COR-L47 (cell line): ENCODE data around the gene PIK3R1.

ENCODE experiments used
- DNase-seq: peaks from one replicate; lab custom pipeline; 2025; lab: John Stamatoyannopoulos, UW

PIK3R1 gene

DNA sequence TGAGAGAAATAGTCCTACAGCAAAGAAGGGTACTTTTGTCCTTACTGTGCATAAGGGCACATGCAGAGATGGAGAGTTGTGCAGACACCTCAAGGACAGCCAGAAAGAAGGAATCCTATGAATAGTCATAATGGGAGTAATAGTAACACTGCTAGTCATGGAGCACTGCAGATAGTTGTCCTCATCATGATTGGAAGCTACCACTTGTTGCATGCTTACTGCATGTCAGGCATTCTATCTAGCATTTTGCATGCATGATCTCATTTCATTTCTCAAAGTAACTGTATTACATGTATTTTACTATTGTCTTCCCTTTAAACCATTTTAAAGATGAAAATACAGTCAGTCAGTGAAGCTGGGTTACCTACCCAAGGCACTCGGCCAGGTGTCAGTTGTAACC is 81.3 kb downstream of the PIK3R1 start:
- no peak for DNase-seq

DNA sequence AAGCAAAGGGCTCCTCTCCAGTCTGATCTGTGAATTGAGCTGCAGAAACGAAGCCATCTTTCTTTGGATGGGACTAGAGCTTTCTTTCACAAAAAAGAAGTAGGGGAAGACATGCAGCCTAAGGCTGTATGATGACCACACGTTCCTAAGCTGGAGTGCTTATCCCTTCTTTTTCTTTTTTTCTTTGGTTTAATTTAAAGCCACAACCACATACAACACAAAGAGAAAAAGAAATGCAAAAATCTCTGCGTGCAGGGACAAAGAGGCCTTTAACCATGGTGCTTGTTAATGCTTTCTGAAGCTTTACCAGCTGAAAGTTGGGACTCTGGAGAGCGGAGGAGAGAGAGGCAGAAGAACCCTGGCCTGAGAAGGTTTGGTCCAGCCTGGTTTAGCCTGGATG is 82.1 kb downstream of the PIK3R1 start:
- no peak for DNase-seq

DNA sequence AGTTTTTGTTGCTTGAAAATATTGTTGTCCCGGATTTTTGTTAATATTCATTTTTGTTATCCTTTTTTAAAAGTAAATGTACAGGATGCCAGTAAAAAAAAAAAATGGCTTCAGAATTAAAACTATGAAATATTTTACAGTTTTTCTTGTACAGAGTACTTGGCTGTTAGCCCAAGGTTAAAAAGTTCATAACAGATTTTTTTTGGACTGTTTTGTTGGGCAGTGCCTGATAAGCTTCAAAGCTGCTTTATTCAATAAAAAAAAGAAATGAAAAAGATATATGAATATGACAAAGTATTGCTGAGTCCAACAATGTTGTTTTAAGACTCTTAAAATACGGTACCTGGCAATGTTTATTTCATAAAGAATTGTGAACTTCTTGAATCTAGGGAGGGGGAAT is 82.9 kb downstream of the PIK3R1 start:
- DNase-seq = no peak

DNA sequence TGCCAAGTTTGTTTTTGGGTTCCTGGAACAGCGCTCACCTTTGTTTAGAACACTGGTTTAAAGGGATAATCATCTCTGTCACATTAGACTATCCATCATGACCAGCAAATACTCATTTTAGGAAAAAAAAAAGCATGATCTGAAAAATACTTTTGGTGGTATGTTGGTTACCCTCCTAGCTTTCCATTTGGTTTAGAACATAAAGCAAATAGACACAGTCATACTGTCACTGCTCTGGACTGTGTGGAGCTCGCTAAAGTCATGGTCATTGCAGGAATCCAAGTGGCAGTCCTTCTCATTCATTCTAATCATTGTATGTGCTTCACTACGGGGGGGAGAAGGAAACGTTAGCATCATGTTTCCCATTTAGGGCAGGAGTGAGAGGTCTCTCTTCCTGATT is 83.5 kb downstream of the PIK3R1 start:
- no peak for DNase-seq

DNA sequence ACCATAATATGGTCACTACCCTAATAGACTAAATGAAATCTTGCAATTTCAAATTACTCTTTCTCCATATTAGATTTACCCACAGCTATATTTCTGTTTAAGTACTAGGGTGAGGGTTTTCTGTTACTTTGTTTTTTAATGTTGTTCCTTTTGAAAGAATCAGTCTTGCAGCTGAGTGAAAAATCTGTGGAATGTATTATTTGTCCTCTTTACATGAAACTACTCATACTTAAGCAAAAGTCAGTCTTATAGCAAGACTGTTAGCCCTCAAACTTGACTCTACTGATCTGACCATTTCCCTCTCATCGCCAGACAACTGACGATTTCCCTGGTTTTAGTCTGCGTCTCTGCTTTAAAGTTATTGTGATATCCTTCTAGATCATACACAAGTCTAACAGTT is 84.0 kb downstream of the PIK3R1 start:
- no peak for DNase-seq

DNA sequence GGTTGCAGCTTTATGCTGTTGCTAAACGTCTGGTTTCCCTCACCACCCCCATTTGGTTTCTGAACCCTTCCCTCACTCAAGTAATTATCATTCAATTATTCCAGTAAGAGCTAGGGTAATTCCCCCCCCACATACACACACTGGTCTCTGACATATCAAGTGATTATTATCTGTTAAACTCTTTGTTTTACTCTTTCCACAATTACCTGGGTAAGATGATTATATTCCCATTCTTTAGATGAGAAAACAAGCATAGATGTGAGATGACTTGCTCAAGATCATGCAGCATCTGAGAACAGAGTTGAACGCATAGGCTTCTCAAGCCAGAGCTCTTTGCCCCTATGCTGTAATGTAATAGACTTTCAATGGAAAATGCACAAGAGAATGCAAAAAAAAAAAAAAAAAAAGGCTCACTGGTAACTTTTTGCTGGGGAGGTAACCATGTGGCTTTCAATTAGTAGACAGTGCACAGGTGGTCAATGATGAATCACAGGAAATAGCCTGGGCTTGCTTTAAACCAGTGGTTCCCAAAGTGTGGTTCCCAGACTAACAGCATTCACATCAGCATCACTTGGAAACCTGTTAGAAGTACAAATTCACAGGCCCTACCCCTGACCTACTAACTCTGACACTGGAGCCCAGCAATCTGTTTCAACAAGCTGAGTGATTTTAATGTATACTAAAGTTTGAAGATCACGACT is 87.6 kb downstream of the PIK3R1 start:
- DNase-seq = no peak

DNA sequence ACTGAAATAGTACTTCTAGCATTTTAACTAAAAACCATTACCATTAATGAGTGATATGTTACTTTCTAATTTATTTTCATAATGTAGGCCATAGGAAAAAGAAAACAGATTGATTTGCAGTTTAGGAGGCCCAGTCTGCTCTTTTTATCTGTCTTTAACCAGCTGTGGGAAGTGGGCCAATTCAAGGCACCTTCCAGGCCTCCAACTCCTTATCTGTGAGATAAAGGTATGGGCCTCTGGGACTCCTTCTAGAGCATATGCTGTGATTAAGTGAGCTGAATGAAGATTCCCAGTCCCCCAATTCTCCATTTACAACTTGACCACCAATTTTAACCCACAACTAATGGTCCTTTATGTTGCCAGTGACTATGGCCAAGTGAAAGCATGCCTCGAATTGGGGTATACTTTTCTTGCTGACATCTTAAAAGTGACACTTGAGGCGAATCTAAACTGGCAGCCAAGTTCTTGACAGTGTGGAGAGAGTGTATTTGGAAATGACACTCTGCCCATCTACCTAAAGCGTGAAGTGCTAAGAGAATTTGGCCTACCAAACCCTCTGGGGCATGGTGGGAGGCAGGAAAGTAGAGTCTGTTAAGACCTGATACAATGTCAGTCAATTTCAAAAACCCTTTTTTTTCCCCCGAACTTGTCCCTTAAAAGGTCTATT is 88.3 kb downstream of the PIK3R1 start:
- no peak for DNase-seq

DNA sequence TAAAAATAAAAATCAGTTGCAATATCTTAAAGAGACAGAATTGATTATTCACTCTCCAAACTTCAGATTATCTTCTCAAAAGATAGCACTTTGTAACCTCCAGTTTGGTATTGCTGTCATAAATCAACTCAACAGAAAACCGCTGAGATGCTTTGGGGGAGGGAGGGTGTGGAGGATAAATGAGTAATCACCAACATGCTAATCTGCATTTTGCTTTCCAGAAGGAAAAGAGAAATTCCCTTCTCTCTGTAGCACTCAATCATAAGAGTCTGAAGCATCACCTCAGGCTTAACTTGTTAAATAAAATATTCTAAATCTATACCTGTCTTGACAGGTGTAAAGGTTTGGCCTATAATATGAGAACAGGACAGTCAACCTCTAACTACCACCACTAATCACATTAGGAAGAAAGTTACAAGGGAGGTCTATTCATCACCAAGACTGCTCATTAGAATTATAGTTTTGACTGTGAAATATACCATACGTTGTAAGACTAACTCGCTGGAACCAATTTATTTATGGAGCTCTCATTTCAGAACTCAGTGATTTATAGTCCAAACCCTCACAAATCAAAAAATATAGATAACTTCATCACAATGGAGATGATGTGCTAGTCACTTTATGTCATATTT is 89.0 kb downstream of the PIK3R1 start:
- no peak for DNase-seq

DNA sequence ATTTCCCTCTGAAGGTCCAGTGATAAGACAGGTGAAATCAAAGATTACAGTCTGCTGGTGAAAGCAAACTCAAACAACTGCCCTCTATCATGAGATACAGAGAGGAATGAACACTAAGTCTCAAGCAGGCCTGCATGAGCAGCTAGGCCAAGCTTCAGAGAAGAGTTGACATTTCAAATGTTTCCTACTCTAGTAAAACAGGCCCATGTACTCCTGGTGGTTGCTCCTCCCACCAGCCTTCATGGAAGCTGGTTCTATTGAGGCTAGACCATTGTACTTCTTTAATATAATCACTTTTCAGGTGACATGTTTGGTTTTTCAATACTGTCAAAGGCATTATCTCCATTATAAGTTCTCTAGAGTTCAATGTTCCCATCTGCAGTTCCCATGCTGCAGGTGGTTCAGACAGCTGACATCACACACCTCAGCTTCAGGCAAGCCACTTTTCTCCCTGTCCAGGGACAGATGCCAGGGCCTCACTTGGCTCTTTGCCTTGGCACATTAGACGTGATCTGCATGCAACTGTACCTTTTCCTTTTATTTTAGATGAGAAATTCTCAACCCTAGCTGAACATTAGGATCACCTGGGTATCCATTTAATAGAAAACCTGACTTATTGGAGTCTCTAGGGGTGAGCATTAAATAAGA is 89.8 kb downstream of the PIK3R1 start:
- no peak for DNase-seq

DNA sequence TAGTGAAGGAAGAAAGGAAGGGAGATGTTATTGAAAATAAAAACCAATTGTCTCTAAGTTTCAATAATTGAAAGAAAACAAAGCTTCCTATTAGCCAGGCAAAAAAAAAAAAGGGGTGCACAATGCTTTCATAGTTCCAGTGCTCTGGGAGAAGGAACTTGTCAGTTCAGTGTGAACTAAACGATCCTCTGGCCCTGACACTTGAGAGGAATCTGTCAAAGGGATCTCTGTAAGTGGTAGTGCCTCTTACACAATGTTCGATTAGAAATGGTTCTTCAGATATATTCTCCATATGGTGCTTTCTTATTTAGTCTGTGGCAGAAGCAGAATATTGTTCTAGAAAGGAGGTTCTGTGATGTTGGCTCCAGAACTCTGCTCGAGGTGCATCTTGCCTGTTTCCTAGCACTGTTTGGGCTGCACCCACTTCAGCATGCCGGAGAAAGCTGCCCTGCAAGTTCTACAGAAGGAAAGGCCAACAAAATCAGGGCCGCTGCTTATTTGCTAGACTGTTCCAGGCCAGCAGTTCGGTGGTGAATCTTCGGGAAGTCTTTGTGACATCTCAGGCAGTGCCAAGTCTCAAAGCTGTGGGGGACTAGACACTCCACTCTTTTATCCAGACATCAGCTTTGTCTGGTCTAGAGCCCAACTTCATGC is 90.9 kb downstream of the PIK3R1 start:
- no peak for DNase-seq

DNA sequence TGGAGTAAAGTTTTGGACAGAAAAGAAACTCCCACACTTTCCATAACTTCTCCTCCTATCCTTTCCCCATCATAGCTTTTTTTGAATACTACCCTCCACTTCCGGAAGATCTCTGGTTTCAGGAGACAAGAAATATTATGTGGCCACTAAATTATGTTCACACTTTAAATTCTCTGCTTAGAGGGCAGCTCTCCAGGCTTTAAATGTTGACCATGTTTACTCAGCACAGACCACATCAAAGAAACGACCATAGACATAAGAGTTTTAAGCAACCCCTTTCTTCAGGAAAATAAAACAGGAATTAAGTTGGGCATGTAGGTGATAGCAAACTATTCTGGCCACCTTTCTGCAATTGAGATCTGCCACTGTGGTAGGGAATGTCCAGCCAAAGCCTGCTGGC is 97.8 kb downstream of the PIK3R1 start:
- no peak for DNase-seq

DNA sequence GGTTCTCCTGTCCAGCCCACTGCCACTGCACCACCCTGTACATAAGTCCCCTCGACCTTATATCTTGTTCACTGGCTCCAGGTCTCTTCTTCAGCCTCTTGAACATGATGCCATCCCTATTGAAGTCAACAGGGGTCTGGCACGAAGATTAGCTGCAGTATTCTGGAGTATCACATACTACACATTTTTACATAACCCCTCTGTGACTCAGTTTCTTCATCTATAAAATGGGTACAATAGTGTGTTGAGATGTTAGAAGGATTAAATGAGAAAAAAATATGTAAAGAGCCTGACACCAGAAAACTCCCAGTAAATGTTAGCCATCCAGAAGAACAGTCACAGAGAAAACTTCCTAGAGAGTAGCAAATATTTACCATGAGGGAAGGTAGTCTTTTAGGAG is 98.9 kb downstream of the PIK3R1 start:
- no peak for DNase-seq

DNA sequence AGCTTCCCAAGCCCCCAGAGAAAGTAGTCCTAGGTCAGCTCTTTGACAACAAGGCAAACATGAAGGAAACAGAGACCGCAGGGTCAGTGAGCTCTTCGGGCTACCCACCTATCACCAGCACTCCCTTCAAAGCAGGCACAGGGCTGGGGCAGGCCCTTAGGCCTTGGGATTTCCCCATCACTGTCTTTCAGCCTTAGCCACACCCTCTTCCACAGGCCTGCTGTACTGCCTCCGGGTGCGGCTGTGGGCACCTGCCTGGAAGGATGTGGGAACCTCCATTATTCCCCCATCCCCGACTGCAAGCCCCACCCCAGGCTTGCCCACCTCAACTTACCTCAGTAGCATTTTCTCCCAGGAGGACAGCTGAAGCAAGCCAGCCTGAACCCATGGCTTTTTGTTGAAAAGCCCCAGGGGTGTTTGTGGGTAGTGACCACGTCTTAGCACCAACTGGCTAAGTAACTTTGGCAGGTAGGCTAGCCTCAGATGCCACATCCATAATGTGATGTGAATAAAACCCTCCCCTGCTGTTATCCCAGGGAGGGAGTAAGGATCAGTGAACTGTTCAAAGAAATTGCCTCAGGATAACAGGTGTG is 100.2 kb downstream of the PIK3R1 start:
- DNase-seq = no peak

DNA sequence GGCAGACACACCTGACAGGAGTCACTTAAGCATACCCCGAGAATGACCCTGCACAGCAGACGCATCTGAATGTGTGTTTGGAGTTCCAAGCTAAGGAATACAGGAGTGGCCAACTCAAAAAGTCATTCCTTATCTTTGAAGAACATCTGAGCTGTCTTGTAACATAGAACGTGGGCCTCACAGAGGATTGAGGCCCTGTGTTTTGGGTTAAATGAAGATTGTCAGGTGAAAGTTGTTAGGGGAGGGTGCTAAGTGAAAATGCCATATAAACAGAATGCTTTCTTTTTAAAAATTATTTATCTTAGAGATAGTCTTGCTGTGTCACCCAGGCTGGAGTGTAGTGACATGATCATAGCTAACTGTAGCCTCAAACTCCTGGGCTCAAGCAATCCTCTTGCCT is 100.9 kb downstream of the PIK3R1 start:
- DNase-seq = no peak

DNA sequence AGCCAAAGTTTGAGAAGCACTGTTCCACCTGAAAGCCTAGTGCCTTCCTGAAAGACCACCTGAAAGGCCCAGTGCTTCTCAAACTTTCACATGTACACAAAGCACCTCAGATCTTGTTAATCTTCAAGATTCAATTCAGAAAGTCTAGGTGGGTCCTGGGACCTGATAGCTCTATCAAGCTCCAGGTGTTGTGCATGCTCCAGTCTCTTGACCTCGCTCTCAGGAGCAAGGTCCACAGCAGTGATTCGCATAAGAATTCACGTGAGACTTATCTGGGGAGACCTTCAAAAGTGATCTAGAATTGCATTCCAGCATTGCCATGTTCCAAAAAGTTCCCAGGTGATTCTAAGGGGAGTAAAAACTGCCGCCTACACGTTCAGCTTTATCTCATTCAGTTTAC is 102.1 kb downstream of the PIK3R1 start:
- no peak for DNase-seq

DNA sequence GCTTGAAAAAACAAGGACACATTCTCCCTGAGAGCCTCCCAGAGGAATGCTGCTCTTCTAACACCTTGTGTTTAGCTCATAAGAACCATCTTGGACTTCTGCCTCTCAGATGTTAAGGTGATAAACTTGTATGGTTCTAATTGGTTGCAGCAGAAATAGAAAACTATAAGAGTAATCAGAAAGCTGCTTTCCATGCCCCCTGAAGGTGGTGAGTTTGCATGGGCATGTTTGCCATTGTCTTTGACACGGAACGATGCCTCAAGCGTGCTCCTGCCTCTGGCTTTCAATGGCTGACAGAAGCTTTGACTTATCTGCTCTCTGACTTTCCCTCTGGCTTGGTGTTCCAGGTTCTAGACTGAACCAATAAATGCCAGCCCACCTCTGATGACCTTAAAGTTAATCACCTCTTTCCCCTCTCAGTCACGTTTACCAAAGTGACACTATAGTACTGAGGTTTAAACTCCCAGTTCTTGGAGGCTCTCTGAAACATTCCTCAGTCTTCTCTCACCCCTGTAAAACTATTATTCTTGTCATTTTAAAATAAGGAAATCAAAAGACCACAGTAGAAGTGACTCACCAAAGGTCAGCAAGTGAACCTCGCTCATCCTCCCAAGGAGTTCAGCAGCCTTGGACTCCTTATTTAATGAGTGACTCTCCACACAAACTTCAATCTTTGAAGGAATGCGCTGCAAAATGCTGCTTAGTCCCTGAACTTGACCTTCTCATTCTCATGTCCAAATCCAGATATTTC is 103.6 kb downstream of the PIK3R1 start:
- no peak for DNase-seq

DNA sequence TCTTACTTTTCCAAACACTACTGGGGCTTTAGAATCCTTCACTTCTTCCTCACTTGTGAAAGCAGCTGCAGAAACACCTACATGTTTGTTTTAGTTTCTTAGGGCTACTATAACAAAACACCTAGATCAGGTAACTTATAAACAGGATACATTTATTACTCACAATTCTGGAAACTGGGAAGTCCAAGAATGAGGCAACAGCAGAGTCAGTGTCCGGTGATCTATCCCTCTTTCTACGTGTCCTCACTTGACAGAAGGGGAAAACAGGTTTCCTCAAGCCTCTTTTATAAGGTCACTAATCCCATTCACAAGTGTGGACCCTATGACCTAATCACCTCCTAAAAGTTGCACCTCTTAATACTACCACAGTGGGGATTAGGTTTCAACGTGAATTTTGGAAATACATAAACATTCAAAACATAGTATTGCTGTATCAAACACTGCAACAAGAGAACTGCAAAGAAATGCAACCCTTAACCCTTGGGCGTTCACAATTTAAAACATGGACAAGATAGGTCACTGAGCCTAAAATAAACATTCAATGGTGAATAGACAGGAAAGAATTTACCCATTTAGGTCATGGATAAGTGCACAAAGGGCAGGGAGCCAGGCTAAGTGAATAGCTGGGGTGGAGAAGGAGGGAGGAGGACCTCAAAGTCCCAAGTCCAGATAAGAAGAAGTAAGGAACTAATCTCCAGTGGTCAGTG is 104.3 kb downstream of the PIK3R1 start:
- DNase-seq = no peak

DNA sequence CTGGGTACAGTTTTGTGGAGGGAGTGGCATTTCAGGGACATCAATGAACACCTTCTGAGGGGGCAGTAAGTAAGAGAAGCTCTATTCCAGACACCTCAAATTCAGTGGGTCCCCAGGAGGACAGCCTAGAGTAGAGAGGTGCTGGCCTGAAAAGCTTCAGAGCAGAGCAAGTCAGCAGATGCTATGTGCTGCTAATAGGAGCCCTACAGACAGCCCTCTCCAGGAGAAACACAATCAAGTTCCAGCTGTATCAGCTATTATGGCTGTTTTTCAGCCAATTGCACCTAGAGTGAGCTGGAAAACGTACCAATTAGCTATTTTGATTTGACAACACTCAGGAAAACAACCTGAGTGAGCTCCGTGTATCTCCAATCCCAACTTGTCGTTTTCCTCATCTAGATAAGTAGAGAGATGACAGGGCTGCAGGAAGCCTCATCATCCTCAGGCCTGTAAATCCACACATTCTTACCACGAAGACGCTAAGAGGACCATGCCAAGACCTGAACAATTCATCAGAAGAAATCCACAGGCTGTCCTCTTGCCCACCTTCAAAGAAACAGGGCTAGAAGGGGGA is 104.9 kb downstream of the PIK3R1 start:
- DNase-seq = no peak

DNA sequence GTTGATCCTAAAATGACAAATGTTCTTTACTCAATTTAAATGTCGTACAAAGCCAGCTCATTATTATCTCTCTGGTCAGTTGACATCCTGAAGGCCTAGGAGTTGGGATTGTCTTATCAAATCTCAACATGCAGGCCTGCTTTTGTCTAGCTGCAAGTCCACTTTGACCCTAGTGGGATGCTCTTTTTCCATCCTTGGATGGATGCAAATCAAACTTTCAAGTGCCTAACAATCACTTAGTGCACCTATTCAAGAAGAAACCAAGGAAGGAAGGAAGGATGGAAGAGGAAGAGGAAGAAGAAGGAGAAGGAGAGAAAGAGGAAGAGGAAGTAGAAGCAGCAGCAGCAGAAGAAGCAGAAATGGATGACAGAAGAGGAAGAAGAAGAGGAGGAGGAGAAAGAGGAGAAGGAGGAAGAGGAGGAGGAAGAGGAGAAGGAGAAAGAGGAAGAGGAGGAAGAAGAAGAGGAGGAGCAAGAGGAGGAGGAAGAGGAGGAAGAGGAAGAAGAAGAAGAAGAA is 109.6 kb downstream of the PIK3R1 start:
- no peak for DNase-seq
